ENCODE results near the gene RBM17.

GRCh38 chr10:6061056-6061455 lies 27.8 kb upstream of the RBM17 start:
- no peak for TF ChIP-seq POLR2A (IDR thresholded peaks at IDR 0.05)
- no peak for TF ChIP-seq CTCF (IDR thresholded peaks at IDR 0.05)
- TF ChIP-seq POLR2AphosphoS5 (IDR thresholded peaks at IDR 0.05), result no peak
